GM12878 (cell line): ENCODE data around the gene SPSB2. TPM values are rescaled to one million over a fixed set of nuclear protein-coding genes. Genes with fewer than 3 reads are reported as not detected.

ENCODE experiments used
- CUX1 ChIP-seq: IDR thresholded peaks from 2 replicates; pipeline ENCODE4 v1.6.1; 2012; ENCODE audit warnings: improper control_type of control experiment, low read depth, low read length; ENCODE audit not compliant: insufficient replicate concordance
- SMARCA5 ChIP-seq: fragments of 450-650 bp; IDR thresholded peaks from 2 replicates; pipeline ENCODE4 v1.6.1; 2017; ENCODE audit warnings: mild to moderate bottlenecking
- polyA plus RNA-seq, 11 experiments: library from polyadenylated mRNA; depleted of rRNA in 4 of 11; unstranded in 6 of 11; stranded (reverse) in 5 of 11; fragments of >200 nt; fragmentation: Nextera tagmentation in 4 of 11; fragmentation: Illumina TruSeq in 1 of 11; extraction: Ambion mirVana in 4 of 11; extraction: Trizol in 1 of 11; gene quantifications; 1 replicate in 1 of 11; 2 replicates in 10 of 11; pipeline versions ENCODE4 v1.2.1 to v1.2.3, GENCODE V29; 2011 to 2016; ENCODE audit warnings: inconsistent platforms in 2 of 11, missing spikeins in 2 of 11, low read depth in 1 of 11
- total RNA-seq, 4 experiments: library from RNA; depleted of rRNA in 3 of 4; stranded (reverse); fragments of >200 nt in 3 of 4; fragmentation: Illumina TruSeq in 1 of 4; extraction: Trizol in 1 of 4; gene quantifications; 2 replicates each; pipeline versions ENCODE4 v1.2.1 to v1.2.3, GENCODE V29; 2013 to 2021
- TF ChIP-seq, protein P1 (sequence below): fragments of 450-650 bp; formaldehyde crosslinking; IDR thresholded peaks from 2 replicates; pipeline ENCODE4 v1.4.0; 2022; ENCODE audit warnings: mild to moderate bottlenecking, moderate library complexity

The SPSB2 gene
- total and polyA plus RNA-seq, 10 of the 15 experiments (the other 5 are each of a cell fraction or from before 2014, with no cell fraction given): 0.08 to 5.6 (median 2.7) TPM

DNA sequence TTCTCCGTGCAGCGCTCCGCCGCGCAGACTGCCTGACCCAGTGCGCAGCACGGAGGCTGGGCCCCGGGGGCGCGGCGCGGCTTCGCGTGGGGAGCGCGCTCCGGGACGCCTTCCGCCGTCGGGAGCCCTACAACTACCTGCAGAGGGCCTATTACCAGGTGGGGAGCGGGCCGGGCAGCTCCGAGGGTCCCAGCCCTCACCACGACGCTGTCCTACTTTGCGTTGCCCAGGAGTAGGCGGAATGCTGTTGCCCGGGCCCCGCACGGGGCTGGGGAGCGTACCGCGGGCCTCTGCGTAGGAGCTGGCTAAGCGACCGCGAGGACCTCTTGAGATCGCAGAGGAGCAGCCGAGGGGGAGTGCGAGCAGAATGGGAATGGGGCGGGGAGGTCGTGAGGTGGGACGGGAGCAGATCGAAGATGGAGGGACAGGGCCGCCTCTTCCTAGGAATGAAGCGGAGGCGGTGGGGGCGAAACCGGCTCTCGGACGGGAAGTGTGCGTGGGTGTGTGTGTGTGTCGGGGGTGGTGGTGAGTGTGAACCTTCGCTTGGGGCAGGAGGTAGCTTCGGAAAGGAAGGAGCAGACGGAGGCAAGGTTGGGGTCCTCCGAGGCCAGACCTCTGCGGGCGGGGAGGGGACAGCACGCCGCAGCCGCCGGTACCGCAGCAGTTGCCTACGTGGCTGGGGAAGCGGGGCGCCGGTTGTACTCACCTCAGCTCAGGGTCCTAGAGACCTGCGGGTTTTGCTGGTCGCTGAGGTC, 44.1 kb downstream of the SPSB2 start (continued):
- TF ChIP-seq CUX1: no peak
- no peak for TF ChIP-seq SMARCA5
- TF ChIP-seq, protein P1, sequence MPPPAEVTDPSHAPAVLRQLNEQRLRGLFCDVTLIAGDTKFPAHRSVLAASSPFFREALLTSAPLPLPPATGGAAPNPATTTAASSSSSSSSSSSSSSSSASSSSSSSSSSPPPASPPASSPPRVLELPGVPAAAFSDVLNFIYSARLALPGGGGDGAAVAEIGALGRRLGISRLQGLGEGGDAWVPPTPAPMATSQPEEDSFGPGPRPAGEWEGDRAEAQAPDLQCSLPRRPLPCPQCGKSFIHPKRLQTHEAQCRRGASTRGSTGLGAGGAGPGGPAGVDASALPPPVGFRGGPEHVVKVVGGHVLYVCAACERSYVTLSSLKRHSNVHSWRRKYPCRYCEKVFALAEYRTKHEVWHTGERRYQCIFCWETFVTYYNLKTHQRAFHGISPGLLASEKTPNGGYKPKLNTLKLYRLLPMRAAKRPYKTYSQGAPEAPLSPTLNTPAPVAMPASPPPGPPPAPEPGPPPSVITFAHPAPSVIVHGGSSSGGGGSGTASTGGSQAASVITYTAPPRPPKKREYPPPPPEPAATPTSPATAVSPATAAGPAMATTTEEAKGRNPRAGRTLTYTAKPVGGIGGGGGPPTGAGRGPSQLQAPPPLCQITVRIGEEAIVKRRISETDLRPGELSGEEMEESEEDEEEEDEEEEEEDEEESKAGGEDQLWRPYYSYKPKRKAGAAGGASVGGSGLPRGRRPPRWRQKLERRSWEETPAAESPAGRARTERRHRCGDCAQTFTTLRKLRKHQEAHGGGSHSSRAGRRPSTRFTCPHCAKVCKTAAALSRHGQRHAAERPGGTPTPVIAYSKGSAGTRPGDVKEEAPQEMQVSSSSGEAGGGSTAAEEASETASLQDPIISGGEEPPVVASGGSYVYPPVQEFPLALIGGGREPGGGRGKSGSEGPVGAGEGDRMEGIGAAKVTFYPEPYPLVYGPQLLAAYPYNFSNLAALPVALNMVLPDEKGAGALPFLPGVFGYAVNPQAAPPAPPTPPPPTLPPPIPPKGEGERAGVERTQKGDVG (CRISPR knock-in tag): no peak
- TF ChIP-seq, all 136 proteins: peak for 24
